ENCODE results near the gene DNMT1. TPM values are rescaled to one million over a fixed set of nuclear protein-coding genes. Genes with fewer than 3 reads are reported as not detected.

DNMT1 gene
- polyA plus RNA-seq, 1 of the 3 experiments (the other 2 are of a cell fraction): 58.3 TPM

GRCh38 chr19:10107817-10108367 lies 86.9 kb downstream of the DNMT1 start:
- H3K4me2 ChIP-seq: peak overlapping the region; percentile 100
- POLR2A ChIA-PET: interaction anchor here (1.3 to 4.2 kb wide), 3 partner anchors 8 to 11 kb away, joined by 4 to 35 read pairs (median 4); no protein-coding TSS in a partner anchor
- CTCF ChIA-PET: interaction anchor here (1.3 to 5.6 kb wide), 4 partner anchors 9 to 151 kb away, joined by 4 to 58 read pairs (median 10); partner anchors contain the start of gene EIF3G

GRCh38 chr19:10107254-10107653 lies 87.5 kb downstream of the DNMT1 start:
- H3K4me1 ChIP-seq (ENCODE audit: control insufficient read depth in 1 of 2, insufficient read depth in 2 of 2, low read depth in 1 of 2, low read length in 1 of 2): peaks cover 0 to 24% of the 10 kb centered on the region in 2 experiments; a peak in 1 of 4 replicates
- H3K4me2 ChIP-seq: peak overlapping the region; percentile 100
- ChIA-PET POLR2A (interaction anchor here (1.1 to 4.2 kb wide), 3 partner anchors 9 to 124 kb away, joined by 3 to 35 read pairs (median 4); partner anchors contain the start of gene S1PR2), CTCF (interaction anchor here (3.2 to 5.6 kb wide), 2 partner anchors 11 to 143 kb away, joined by 13 to 58 read pairs; partner anchors contain the start of gene EIF3G)
- TF ChIP-seq SIN3A (IDR thresholded peaks at IDR 0.05; ENCODE audit: borderline replicate concordance, low read depth, low read length) (no peak), TAF1 (IDR thresholded peaks at IDR 0.05; ENCODE audit: borderline replicate concordance, low read depth, low read length) (0 out of 2 replicates have a peak, but pooled peaks have one; percentile 6)
- peaks cover 31% of the 10 kb centered on the region for H3K79me2 ChIP-seq (ENCODE audit: insufficient read depth)
- peak overlapping the region; percentile 96 for H3K9ac ChIP-seq
- H2AFZ ChIP-seq (ENCODE audit: low read depth): no peak overlapping the region
- H3K9me3 ChIP-seq: no peaks in the 10 kb centered on the region
- DNase-seq: no peak
- no peaks in the 10 kb centered on the region for H4K20me1 ChIP-seq (ENCODE audit: insufficient read depth)
- H3K27me3 ChIP-seq (ENCODE audit: insufficient read depth): no peaks in the 10 kb centered on the region
- peak overlapping the region; percentile 18 to 59; a peak in 3 of 4 replicates for H3K27ac ChIP-seq (ENCODE audit: low read depth in 2 of 2, low read length in 1 of 2)
- H3F3A ChIP-seq (replicated peaks; ENCODE audit: insufficient read depth): peaks cover 3% of the 10 kb centered on the region
- peaks cover 30 to 34% of the 10 kb centered on the region in 2 experiments for H3K36me3 ChIP-seq (replicated peaks in 1 of 2; ENCODE audit: control insufficient read depth in 1 of 2, insufficient read depth in 2 of 2, low read length in 1 of 2)
- H3K9me2 ChIP-seq: no peaks in the 10 kb centered on the region
- WGBS (ENCODE audit: low lambda C conversion rate): 21% methylated on average over 10 of the region's 10 CpGs
- peak overlapping the region; percentile 51 to 95 for H3K4me3 ChIP-seq (ENCODE audit: low read depth in 2 of 2, low read length in 1 of 2)

More at GRCh38 chr19:10107817-10108367, 86.9 kb downstream of the DNMT1 start:
- Histone ChIP-seq H3F3A (replicated peaks; ENCODE audit: insufficient read depth) (peaks cover 9% of the 10 kb centered on the region), H3K4me1 (ENCODE audit: control insufficient read depth in 1 of 2, insufficient read depth in 2 of 2, low read depth in 1 of 2, low read length in 1 of 2) (peaks cover 0 to 19% of the 10 kb centered on the region in 2 experiments; a peak in 1 of 4 replicates), H3K9me3 (no peaks in the 10 kb centered on the region), H3K4me3 (ENCODE audit: low read depth in 2 of 2, low read length in 1 of 2) (peak overlapping the region in 1 of 2 experiments; percentile 51; a peak in 3 of 4 replicates), H3K27me3 (ENCODE audit: insufficient read depth) (no peaks in the 10 kb centered on the region), H4K20me1 (ENCODE audit: insufficient read depth) (no peaks in the 10 kb centered on the region), H3K9me2 (no peaks in the 10 kb centered on the region), H2AFZ (ENCODE audit: low read depth) (no peak overlapping the region), H3K9ac (peak overlapping the region; percentile 96; the same call in 1 of the 2 replicates), H3K27ac (ENCODE audit: low read depth in 2 of 2, low read length in 1 of 2) (no peak overlapping the region), H3K36me3 (replicated peaks in 1 of 2; ENCODE audit: control insufficient read depth in 1 of 2, insufficient read depth in 2 of 2, low read length in 1 of 2) (peaks cover 30 to 34% of the 10 kb centered on the region in 2 experiments), H3K79me2 (ENCODE audit: insufficient read depth) (peaks cover 31% of the 10 kb centered on the region)
- no peak for DNase-seq
- 98% methylated on average over 8 of the region's 14 CpGs for WGBS (ENCODE audit: low lambda C conversion rate)
- TF ChIP-seq POLR2AphosphoS5 (IDR thresholded peaks at IDR 0.05; ENCODE audit: low read depth, low read length) (no peak), SIN3A (IDR thresholded peaks at IDR 0.05; ENCODE audit: borderline replicate concordance, low read depth, low read length) (no peak), ZBTB33 (IDR thresholded peaks at IDR 0.05; ENCODE audit: borderline replicate concordance, low read depth) (no peak), RAD21 (IDR thresholded peaks at IDR 0.05; ENCODE audit: low read length) (no peak), USF1 (IDR thresholded peaks at IDR 0.05; ENCODE audit: borderline replicate concordance, low read depth) (no peak), JUND (IDR thresholded peaks at IDR 0.05) (no peak), MXI1 (IDR thresholded peaks at IDR 0.05; ENCODE audit: low read depth, low read length) (no peak), ELF1 (IDR thresholded peaks at IDR 0.05) (no peak), RFX5 (IDR thresholded peaks at IDR 0.05; ENCODE audit: low read length) (no peak), TCF12 (IDR thresholded peaks at IDR 0.05) (no peak)

All from SK-N-SH (cell line).